Motor neuron (in vitro differentiated cells): ENCODE results near the gene TRPM2. TPM values are rescaled to one million over a fixed set of nuclear protein-coding genes. Genes with fewer than 3 reads are reported as not detected.

Source experiments
- ATAC-seq, 8 experiments: fragments of 200-7000 bp; cut with Tn5 transposase; replicated peaks in 6 of 8; 2 replicates each; pipeline ENCODE4 v1.8.0; 2021; ENCODE audit warnings: mild to moderate bottlenecking in 8 of 8, moderate library complexity in 8 of 8
- H3K27ac ChIP-seq, 2 donors: fragments of 250-450 bp; sonication (Bioruptor Pico); 2 replicates each; pipeline ENCODE4 v1.9.0; 2021; ENCODE audit warnings: antibody characterized with exemption in 2 of 2, mild to moderate bottlenecking in 2 of 2, moderate library complexity in 1 of 2
- H3K4me1 ChIP-seq, 2 donors: fragments of 250-450 bp; sonication (Bioruptor Pico); replicated peaks in 1 of 2; 2 replicates each; pipeline ENCODE4 v1.6.1; 2021; ENCODE audit warnings: antibody characterized with exemption in 2 of 2, mild to moderate bottlenecking in 2 of 2, moderate library complexity in 1 of 2
- H3K4me3 ChIP-seq, 5 donors: fragments of 250-450 bp; sonication (Bioruptor Pico); 2 replicates each; pipeline ENCODE4 v1.9.0; 2021; ENCODE audit warnings: antibody characterized with exemption in 5 of 5, mild to moderate bottlenecking in 5 of 5, moderate library complexity in 4 of 5
- WGBS, 10 experiments: fragments of 450-650 bp; shearing (Covaris generic); methylation state at CpG; one replicate each; pipeline ENCODE4 v1.0.0; 2022; 5-methylcytosine and 5-hydroxymethylcytosine counted together
- in situ Hi-C, 9 experiments: fragments of 400-800 bp; cut with MboI; loops; one replicate each; pipeline ENCODE4 v1.15.0; 2021; ENCODE audit warnings: low sequenced_read_pairs in 9 of 9, low pct_unique_long_range_greater_than_20kb in 2 of 9; ENCODE audit not compliant: unreplicated experiment in 9 of 9
- total RNA-seq, 8 experiments: library from RNA; unstranded; fragments of 300-600 nt; gene quantifications; 2 replicates each; pipeline versions ENCODE4 v1.2.3 to v1.2.4, GENCODE V29; 2022

TRPM2 gene
- total RNA-seq, 8 experiments from 2014 or later: 0.05 to 0.35 (median 0.15) TPM

GRCh38 chr21:44344541-44345183 is 8.8 kb upstream of the TRPM2 start:
- peaks cover 14 to 16% of the 10 kb centered on the region in 2 donors for H3K4me1 ChIP-seq
- no peak overlapping the region for H3K27ac ChIP-seq
- in situ Hi-C loops: loop anchor here in 1 of 9 experiments (25.0 kb wide), 1 partner anchor 443 kb away; no protein-coding TSS in a partner anchor
- H3K4me3 ChIP-seq: no peak overlapping the region
- ATAC-seq: peak in 5 of 8 experiments; percentile 6 to 45 (median 20)
- 70 to 90% (median 80%) methylated on average over 2 to 4 of the region's 17 CpGs; no CpG with 5 or more reads in 7 of the 10 experiments for WGBS, 10 experiments

- Histone ChIP-seq H3K27ac (no peak overlapping the region), H3K4me3 (no peak overlapping the region), H3K4me1 (peaks cover 6 to 14% of the 10 kb centered on the region in 2 donors)
- in situ Hi-C loops: loop anchor here in 1 of 9 experiments (25.0 kb wide), 1 partner anchor 442 kb away; no protein-coding TSS in a partner anchor
- WGBS, 10 experiments: 58 to 60% (median 60%) methylated on average over 1 to 9 of the region's 11 CpGs; no CpG with 5 or more reads in 6 of the 10 experiments
- ATAC-seq: no peak
These were observed 7.9 kb upstream of the TRPM2 start for GRCh38 chr21:44345495-44345894.

- WGBS, 10 experiments: 13 to 100% (median 69%) methylated on average over 3 to 8 of the region's 22 CpGs; no CpG with 5 or more reads in 5 of the 10 experiments
- Histone ChIP-seq H3K4me3 (no peak overlapping the region), H3K27ac (no peak overlapping the region), H3K4me1 (peaks cover 6 to 14% of the 10 kb centered on the region in 2 donors)
- ATAC-seq: peak in 4 of 8 experiments; percentile 65 to 79 (median 72)
- in situ Hi-C loops: loop anchor here in 1 of 9 experiments (25.0 kb wide), 1 partner anchor 439 kb away; no protein-coding TSS in a partner anchor
These were observed 5.4 kb upstream of the TRPM2 start for GRCh38 chr21:44347911-44348451.

GRCh38 chr21:44348861-44349260 is 4.6 kb upstream of the TRPM2 start:
- Histone ChIP-seq H3K4me1 (peaks cover 6 to 14% of the 10 kb centered on the region in 2 donors), H3K4me3 (no peak overlapping the region), H3K27ac (no peak overlapping the region)
- peak in 1 of 8 experiments; percentile 2 for ATAC-seq
- in situ Hi-C loops: loop anchor here in 1 of 9 experiments (25.0 kb wide), 1 partner anchor 438 kb away; no protein-coding TSS in a partner anchor
- 20 to 94% (median 84%) methylated on average over 1 to 4 of the region's 19 CpGs; no CpG with 5 or more reads in 6 of the 10 experiments for WGBS, 10 experiments

- in situ Hi-C loops: loop anchor here in 1 of 9 experiments (25.0 kb wide), 1 partner anchor 438 kb away; no protein-coding TSS in a partner anchor
- no peak overlapping the region for H3K4me3 ChIP-seq
- H3K27ac ChIP-seq: no peak overlapping the region
- ATAC-seq: peak in 1 of 8 experiments; percentile 2
- H3K4me1 ChIP-seq: peaks cover 6 to 14% of the 10 kb centered on the region in 2 donors
- WGBS, 10 experiments: 0 to 93% methylated on average over 1 to 3 of the region's 12 CpGs; no CpG with 5 or more reads in 8 of the 10 experiments
These were observed 4.0 kb upstream of the TRPM2 start for GRCh38 chr21:44349416-44349846.

- in situ Hi-C loops: loop anchor here in 2 of 9 experiments (10.0 to 25.0 kb wide), 2 partner anchors 125 to 437 kb away; no protein-coding TSS in a partner anchor
- Histone ChIP-seq H3K27ac (no peak overlapping the region), H3K4me3 (peak overlapping the region in 4 of 5 donors; percentile 9 to 28 (median 12)), H3K4me1 (peaks cover 6 to 9% of the 10 kb centered on the region in 2 donors)
- WGBS, 10 experiments: 0% methylated on average over 4 of the region's 113 CpGs; no CpG with 5 or more reads in 9 of the 10 experiments
- ATAC-seq: peak in 6 of 8 experiments; percentile 29 to 67 (median 55)
These were observed 3.3 kb upstream of the TRPM2 start for GRCh38 chr21:44349847-44350772.

- Histone ChIP-seq H3K27ac (no peak overlapping the region), H3K4me3 (no peak overlapping the region), H3K4me1 (peaks cover 6 to 7% of the 10 kb centered on the region in 2 donors)
- WGBS, 10 experiments: 3 to 72% methylated on average over 5 of the region's 42 CpGs; no CpG with 5 or more reads in 8 of the 10 experiments
- in situ Hi-C loops: loop anchor here in 1 of 9 experiments (10.0 kb wide), 1 partner anchor 124 kb away; no protein-coding TSS in a partner anchor
- peak in 1 of 8 experiments; percentile 3 for ATAC-seq
These were observed 2.5 kb upstream of the TRPM2 start for GRCh38 chr21:44350773-44351481.

GRCh38 chr21:44351535-44352252 is 1.7 kb upstream of the TRPM2 start:
- ATAC-seq: no peak
- in situ Hi-C loops: loop anchor here in 1 of 9 experiments (10.0 kb wide), 1 partner anchor 123 kb away; no protein-coding TSS in a partner anchor
- WGBS, 10 experiments: 0 to 100% (median 68%) methylated on average over 1 to 12 of the region's 18 CpGs; no CpG with 5 or more reads in 3 of the 10 experiments
- Histone ChIP-seq H3K4me1 (peaks cover 6 to 7% of the 10 kb centered on the region in 2 donors), H3K27ac (no peak overlapping the region), H3K4me3 (no peak overlapping the region)

GRCh38 chr21:44352253-44352860 is 1.1 kb upstream of the TRPM2 start:
- 43 to 95% (median 74%) methylated on average over 1 to 6 of the region's 17 CpGs; no CpG with 5 or more reads in 3 of the 10 experiments for WGBS, 10 experiments
- no peak overlapping the region for H3K4me3 ChIP-seq
- H3K4me1 ChIP-seq: peaks cover 6 to 7% of the 10 kb centered on the region in 2 donors
- in situ Hi-C loops: loop anchor here in 1 of 9 experiments (10.0 kb wide), 1 partner anchor 122 kb away; no protein-coding TSS in a partner anchor
- no peak overlapping the region for H3K27ac ChIP-seq
- no peak for ATAC-seq

- WGBS, 10 experiments: 7 to 77% (median 50%) methylated on average over 1 to 5 of the region's 8 CpGs; no CpG with 5 or more reads in 4 of the 10 experiments
- Histone ChIP-seq H3K4me3 (no peak overlapping the region), H3K4me1 (peaks cover 0 to 4% of the 10 kb centered on the region in 2 donors), H3K27ac (no peak overlapping the region)
- in situ Hi-C loops: loop anchor here in 1 of 9 experiments (10.0 kb wide), 1 partner anchor 121 kb away; no protein-coding TSS in a partner anchor
- ATAC-seq: no peak
These were observed 582 bp downstream of the TRPM2 start for GRCh38 chr21:44354001-44354405.
